GM12875 (cell line): ENCODE results near the gene PKMYT1.
"Not testable (repeated sequence)": the region's sequence is repeated elsewhere in the genome, so short reads cannot be mapped to it uniquely, and the experiment has no call there.

Experiments used
- H3K4me3 ChIP-seq: one replicate; pipeline ENCODE4 v1.5.1; 2011; ENCODE audit warnings: low read depth, low read length, control low read depth
- CTCF ChIP-seq: IDR thresholded peaks from 2 replicates; pipeline ENCODE4 v1.5.1; 2011; ENCODE audit warnings: low read depth, mild to moderate bottlenecking, control low read depth, inconsistent platforms, low read length, moderate library complexity, borderline replicate concordance; ENCODE audit not compliant: insufficient read depth

Gene PKMYT1

GRCh38 chr16:2949705-2950352 is 30.4 kb downstream of the PKMYT1 start:
- TF ChIP-seq CTCF, result no peak

GRCh38 chr16:2948807-2949704 is 31.2 kb downstream of the PKMYT1 start:
- H3K4me3 ChIP-seq, result no peak overlapping the region
- no peak for TF ChIP-seq CTCF

More at GRCh38 chr16:2949705-2950352, 30.4 kb downstream of the PKMYT1 start:
- H3K4me3 ChIP-seq, result no peak overlapping the region

- no peak for TF ChIP-seq CTCF
- no peak overlapping the region for H3K4me3 ChIP-seq
These were observed 33.6 kb downstream of the PKMYT1 start for GRCh38 chr16:2946649-2947048.

- not testable (repeated sequence) for H3K4me3 ChIP-seq
These were observed 36.5 kb downstream of the PKMYT1 start for GRCh38 chr16:2943716-2944115.

GRCh38 chr16:2942045-2942444 is 38.2 kb downstream of the PKMYT1 start:
- no peak for TF ChIP-seq CTCF
- H3K4me3 ChIP-seq, result no peak overlapping the region

- no peak overlapping the region for H3K4me3 ChIP-seq
- no peak for TF ChIP-seq CTCF
These were observed 40.3 kb downstream of the PKMYT1 start for GRCh38 chr16:2939968-2940367.

- no peak for TF ChIP-seq CTCF
- H3K4me3 ChIP-seq, result no peak overlapping the region
These were observed 42.0 kb downstream of the PKMYT1 start for GRCh38 chr16:2938206-2938605.
